Measurements from ENCODE around the gene SHISA5.
"Not testable (repeated sequence)": the region's sequence is repeated elsewhere in the genome, so short reads cannot be mapped to it uniquely, and the experiment has no call there.

The SHISA5 gene

GRCh38 chr3:48476426-48477053 lies 27.4 kb downstream of the SHISA5 start:
- DNase-seq: no peak

- DNase-seq: no peak
These were observed 28.8 kb downstream of the SHISA5 start for GRCh38 chr3:48475188-48475587.

- no peak for DNase-seq
These were observed 29.4 kb downstream of the SHISA5 start for GRCh38 chr3:48474619-48475018.

GRCh38 chr3:48474031-48474430 lies 29.9 kb downstream of the SHISA5 start:
- DNase-seq: not testable (repeated sequence)

GRCh38 chr3:48473617-48473952 lies 30.4 kb downstream of the SHISA5 start:
- DNase-seq: no peak

GRCh38 chr3:48472923-48473616 lies 30.9 kb downstream of the SHISA5 start:
- DNase-seq: peak; percentile 88

- DNase-seq: no peak
These were observed 31.4 kb downstream of the SHISA5 start for GRCh38 chr3:48472673-48472922.

- no peak for DNase-seq
These were observed 33.7 kb downstream of the SHISA5 start for GRCh38 chr3:48470286-48470685.

- no peak for DNase-seq
These were observed 34.7 kb downstream of the SHISA5 start for GRCh38 chr3:48469046-48469915.

- no peak for DNase-seq
These were observed 35.6 kb downstream of the SHISA5 start for GRCh38 chr3:48468329-48468731.

GRCh38 chr3:48467473-48468267 lies 36.3 kb downstream of the SHISA5 start:
- no peak for DNase-seq

GRCh38 chr3:48467110-48467454 lies 36.9 kb downstream of the SHISA5 start:
- DNase-seq: no peak

GRCh38 chr3:48466386-48467109 lies 37.4 kb downstream of the SHISA5 start:
- no peak for DNase-seq

- DNase-seq: peak; percentile 71
These were observed 38.2 kb downstream of the SHISA5 start for GRCh38 chr3:48465531-48466378.

- no peak for DNase-seq
These were observed 38.8 kb downstream of the SHISA5 start for GRCh38 chr3:48465237-48465530.

- no peak for DNase-seq
These were observed 39.2 kb downstream of the SHISA5 start for GRCh38 chr3:48464713-48465221.

GRCh38 chr3:48463703-48464102 lies 40.3 kb downstream of the SHISA5 start:
- DNase-seq: no peak

GRCh38 chr3:48461767-48462166 lies 42.2 kb downstream of the SHISA5 start:
- not testable (repeated sequence) for DNase-seq

- no peak for DNase-seq
These were observed 43.5 kb downstream of the SHISA5 start for GRCh38 chr3:48460517-48460902.

GRCh38 chr3:48459773-48460516 lies 44.0 kb downstream of the SHISA5 start:
- no peak for DNase-seq

- DNase-seq: no peak
These were observed 44.6 kb downstream of the SHISA5 start for GRCh38 chr3:48459331-48459730.

All from activated effector memory CD4-positive, alpha-beta T cell treated with Interleukin-2 at 50 U/mL for 16 hours (primary cell).